Fibroblast of lung (primary cell): ENCODE results near the gene IDH1.
"Not testable (repeated sequence)": the region's sequence is repeated elsewhere in the genome, so short reads cannot be mapped to it uniquely, and the experiment has no call there.

ENCODE experiments used
- EZH2 ChIP-seq: IDR thresholded peaks from 2 replicates; pipeline ENCODE4 v1.5.1; 2012; ENCODE audit warnings: low read length, control low read depth, mild to moderate bottlenecking; ENCODE audit errors: missing control alignments
- TF ChIP-seq, protein P1 (sequence below), 2 donors: IDR thresholded peaks in 1 of 2; conservative IDR thresholded peaks in 1 of 2; 1 replicate in 1 of 2; 2 replicates in 1 of 2; pipeline ENCODE4 v1.5.1; 2011 to 2012; ENCODE audit warnings: low read length in 2 of 2, control low read depth in 1 of 2, inconsistent platforms in 1 of 2, low read depth in 1 of 2, mild to moderate bottlenecking in 1 of 2

DNA sequence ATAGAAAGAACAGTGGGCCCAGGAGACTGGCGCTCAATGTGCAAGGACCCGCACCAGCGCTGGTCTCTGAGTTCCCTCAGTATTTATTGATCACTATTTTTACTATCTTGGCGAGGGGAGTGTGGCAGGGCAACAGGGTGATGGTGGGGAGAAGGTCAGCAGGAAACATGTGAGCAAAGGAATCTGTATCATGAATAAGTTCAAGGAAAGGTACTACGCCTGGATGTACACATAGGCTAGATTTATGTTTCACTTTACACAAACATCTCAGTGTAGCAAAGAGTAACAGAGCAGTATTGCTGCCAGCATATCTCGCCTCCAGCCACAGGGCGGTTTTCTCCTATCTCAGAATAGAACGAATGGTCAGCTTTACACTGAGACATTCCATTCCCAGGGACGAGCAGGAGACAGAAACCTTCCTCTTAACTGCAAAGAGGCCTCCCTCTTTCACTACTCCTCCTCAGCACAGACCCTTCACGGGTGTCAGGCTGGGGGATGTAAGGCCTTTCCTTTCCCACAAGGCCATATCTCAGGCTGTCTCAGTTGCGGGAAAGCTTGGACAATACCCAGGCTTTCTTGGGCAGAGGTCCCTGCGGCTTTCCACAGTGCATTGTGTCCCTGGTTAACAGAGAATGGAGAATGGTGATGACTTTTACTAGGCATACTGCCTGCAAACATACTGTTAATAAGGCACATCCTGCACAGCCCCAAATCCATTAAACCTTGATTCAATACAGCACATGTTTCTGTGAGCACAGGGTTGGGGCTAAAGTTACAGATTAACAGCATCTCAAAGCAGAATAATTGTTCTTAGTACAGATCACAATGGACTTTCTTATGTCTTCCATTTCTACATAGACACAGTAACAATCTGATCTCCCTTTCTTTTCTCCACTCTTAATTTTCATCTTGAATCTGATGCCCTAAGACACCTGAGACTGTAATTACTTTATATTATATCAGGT lies 2.3 kb upstream of the IDH1 start:
- TF ChIP-seq, protein P1, sequence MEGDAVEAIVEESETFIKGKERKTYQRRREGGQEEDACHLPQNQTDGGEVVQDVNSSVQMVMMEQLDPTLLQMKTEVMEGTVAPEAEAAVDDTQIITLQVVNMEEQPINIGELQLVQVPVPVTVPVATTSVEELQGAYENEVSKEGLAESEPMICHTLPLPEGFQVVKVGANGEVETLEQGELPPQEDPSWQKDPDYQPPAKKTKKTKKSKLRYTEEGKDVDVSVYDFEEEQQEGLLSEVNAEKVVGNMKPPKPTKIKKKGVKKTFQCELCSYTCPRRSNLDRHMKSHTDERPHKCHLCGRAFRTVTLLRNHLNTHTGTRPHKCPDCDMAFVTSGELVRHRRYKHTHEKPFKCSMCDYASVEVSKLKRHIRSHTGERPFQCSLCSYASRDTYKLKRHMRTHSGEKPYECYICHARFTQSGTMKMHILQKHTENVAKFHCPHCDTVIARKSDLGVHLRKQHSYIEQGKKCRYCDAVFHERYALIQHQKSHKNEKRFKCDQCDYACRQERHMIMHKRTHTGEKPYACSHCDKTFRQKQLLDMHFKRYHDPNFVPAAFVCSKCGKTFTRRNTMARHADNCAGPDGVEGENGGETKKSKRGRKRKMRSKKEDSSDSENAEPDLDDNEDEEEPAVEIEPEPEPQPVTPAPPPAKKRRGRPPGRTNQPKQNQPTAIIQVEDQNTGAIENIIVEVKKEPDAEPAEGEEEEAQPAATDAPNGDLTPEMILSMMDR (conservative IDR thresholded peaks at IDR 0.05 in 1 of 2, IDR thresholded peaks at IDR 0.05 in 1 of 2; ENCODE audit: low read depth in 1 of 2, low read length in 2 of 2): not testable (repeated sequence)
- TF ChIP-seq EZH2: not testable (repeated sequence)
